Ramos (cell line): ENCODE results near the gene KDF1.
"Not testable (repeated sequence)": the region's sequence is repeated elsewhere in the genome, so short reads cannot be mapped to it uniquely, and the experiment has no call there.

Source experiments
- in situ Hi-C: fragments of 300-500 bp; cut with MboI; formaldehyde crosslinking; loops from one replicate; pipeline ENCODE4 v1.14.3; 2022; ENCODE audit warnings: low sequenced_read_pairs; ENCODE audit not compliant: unreplicated experiment

Gene KDF1

GRCh38 chr1:26994787-26995517, 34.7 kb upstream of the KDF1 start:
- in situ Hi-C loops, result no loop called here

- in situ Hi-C loops, result no loop called here
These were observed 33.9 kb upstream of the KDF1 start for GRCh38 chr1:26994020-26994786.

GRCh38 chr1:26993237-26994019, 33.2 kb upstream of the KDF1 start, which contains the start of gene TRNP1:
TRNP1 (plus strand) TSS chr1:26993692; CDS start chr1:26993787, 95 bp downstream.
- in situ Hi-C loops, result no loop called here

- in situ Hi-C loops, result no loop called here
These were observed 31.2 kb upstream of the KDF1 start for GRCh38 chr1:26991310-26992116.

- in situ Hi-C loops, result not testable (repeated sequence)
These were observed 29.3 kb upstream of the KDF1 start for GRCh38 chr1:26989403-26990109.

GRCh38 chr1:26986658-26987057, 26.4 kb upstream of the KDF1 start:
- in situ Hi-C loops, result no loop called here

- in situ Hi-C loops, result no loop called here
These were observed 24.0 kb upstream of the KDF1 start for GRCh38 chr1:26984291-26984690.

GRCh38 chr1:26983863-26984262, 23.6 kb upstream of the KDF1 start:
- in situ Hi-C loops, result no loop called here

- in situ Hi-C loops, result no loop called here
These were observed 21.0 kb upstream of the KDF1 start for GRCh38 chr1:26981146-26981846.

GRCh38 chr1:26978901-26979300, 18.6 kb upstream of the KDF1 start:
- in situ Hi-C loops, result no loop called here

- in situ Hi-C loops, result no loop called here
These were observed 16.6 kb upstream of the KDF1 start for GRCh38 chr1:26976621-26977510.

GRCh38 chr1:26972821-26973220, 12.6 kb upstream of the KDF1 start:
- in situ Hi-C loops, result no loop called here

GRCh38 chr1:26972390-26972789, 12.1 kb upstream of the KDF1 start:
- in situ Hi-C loops, result no loop called here

GRCh38 chr1:26971590-26971989, 11.3 kb upstream of the KDF1 start:
- in situ Hi-C loops, result no loop called here

GRCh38 chr1:26970810-26971209, 10.5 kb upstream of the KDF1 start:
- in situ Hi-C loops, result no loop called here

GRCh38 chr1:26965628-26966027, 5.4 kb upstream of the KDF1 start:
- in situ Hi-C loops, result no loop called here

GRCh38 chr1:26965213-26965612, 4.9 kb upstream of the KDF1 start:
- in situ Hi-C loops, result no loop called here

GRCh38 chr1:26961826-26962225, 1.6 kb upstream of the KDF1 start:
- in situ Hi-C loops, result no loop called here
